PC-3 (cell line): ENCODE measurements around the gene SARNP. TPM values are rescaled to one million over a fixed set of nuclear protein-coding genes. Genes with fewer than 3 reads are reported as not detected.

Experiments
- ATAC-seq: fragments of 200-7000 bp; cut with Tn5 transposase; 2 replicates; pipeline ENCODE4 v1.9.1; 2020; ENCODE audit warnings: mild to moderate bottlenecking, moderate library complexity
- BruUV-seq: library from RNA; stranded (reverse); fragments of 400-500 nt; replicated peaks from 2 replicates; lab custom pipeline; 2021; lab: Mats Ljungman, UMichigan
- CTCF ChIA-PET: fragments of 300-600 bp; sonication (Branson Sonifier 250); formaldehyde crosslinking; loops from one replicate; lab custom pipeline; 2022; ENCODE audit warnings: antibody characterized with exemption; lab: Charles Lee
- POLR2A ChIA-PET: fragments of 300-600 bp; sonication (Branson Sonifier 250); formaldehyde crosslinking; loops from one replicate; lab custom pipeline; 2022; ENCODE audit warnings: antibody characterized with exemption; ENCODE audit not compliant: unreplicated experiment; lab: Charles Lee
- DNase-seq: peaks from one replicate; pipeline ENCODE4 v3.0.0-alpha.2; 2015
- H2AFZ ChIP-seq: fragments of 300-600 bp; sonication (generic); 2 replicates; pipeline ENCODE4 v1.6.0; 2016; ENCODE audit warnings: antibody characterized with exemption, low read length
- H3F3A ChIP-seq: fragments of 300-600 bp; sonication (generic); one replicate; pipeline ENCODE4 v1.6.0; 2017; ENCODE audit warnings: antibody characterized with exemption, low read length, control low read depth, mild to moderate bottlenecking; ENCODE audit not compliant: unreplicated experiment
- H3K27ac ChIP-seq: fragments of 300-600 bp; sonication (generic); 2 replicates; pipeline ENCODE4 v1.5.1; 2016; ENCODE audit warnings: mild to moderate bottlenecking, low read length
- H3K27me3 ChIP-seq: fragments of 300-600 bp; sonication (generic); 2 replicates; pipeline ENCODE4 v1.6.1; 2016; ENCODE audit warnings: low read length, mixed read lengths
- H3K36me3 ChIP-seq: fragments of 300-600 bp; sonication (generic); 2 replicates; pipeline ENCODE4 v1.6.1; 2016; ENCODE audit warnings: low read depth, mixed run types, low read length, mixed read lengths
- H3K4me1 ChIP-seq: fragments of 300-600 bp; sonication (generic); 2 replicates; pipeline ENCODE4 v1.5.1; 2016; ENCODE audit warnings: low read length; ENCODE audit not compliant: insufficient read depth
- H3K4me2 ChIP-seq: fragments of 300-600 bp; sonication (generic); 2 replicates; pipeline ENCODE4 v1.6.0; 2016; ENCODE audit warnings: low read length
- H3K4me3 ChIP-seq: fragments of 300-600 bp; sonication (generic); 2 replicates; pipeline ENCODE4 v1.5.1; 2016; ENCODE audit warnings: mild to moderate bottlenecking, low read length, mixed read lengths
- H3K79me2 ChIP-seq: fragments of 300-600 bp; sonication (generic); 2 replicates; pipeline ENCODE4 v1.6.1; 2017; ENCODE audit warnings: low read length, mixed read lengths
- H3K9ac ChIP-seq: fragments of 300-600 bp; sonication (generic); 2 replicates; pipeline ENCODE4 v1.6.0; 2016; ENCODE audit warnings: mild to moderate bottlenecking, low read length
- H3K9me2 ChIP-seq: fragments of 300-600 bp; sonication (generic); replicated peaks from 2 replicates; pipeline ENCODE4 v1.6.1; 2016; ENCODE audit warnings: mixed run types, low read length, mixed read lengths
- H3K9me3 ChIP-seq: fragments of 300-600 bp; sonication (generic); 2 replicates; pipeline ENCODE4 v1.6.1; 2016; ENCODE audit warnings: low read length, mixed read lengths
- H4K20me1 ChIP-seq: fragments of 300-600 bp; sonication (generic); 2 replicates; pipeline ENCODE4 v1.6.1; 2016; ENCODE audit warnings: low read length, mixed read lengths
- EZH2 ChIP-seq: fragments of 300-600 bp; sonication (generic); IDR thresholded peaks from one replicate; pipeline ENCODE4 v1.6.1; 2017; ENCODE audit warnings: antibody characterized with exemption, mild to moderate bottlenecking, low read length; ENCODE audit not compliant: unreplicated experiment
- EZH2phosphoT487 ChIP-seq: fragments of 300-600 bp; sonication (generic); IDR thresholded peaks from 2 replicates; pipeline ENCODE4 v1.6.1; 2018; ENCODE audit warnings: mild to moderate bottlenecking, antibody characterized with exemption, low read length, borderline replicate concordance
- intact Hi-C: fragments of 100-400 bp; cut with micrococcal nuclease; formaldehyde crosslinking; loops from 2 replicates; pipeline ENCODE4 v1.9.0; 2023
- total RNA-seq: library from RNA; depleted of rRNA; stranded (reverse); fragments of >200 nt; gene quantifications from 2 replicates; pipeline ENCODE4 v1.2.3, GENCODE V29; 2014
- TF ChIP-seq, protein P1 (sequence below): fragments of 300-600 bp; sonication (generic); conservative IDR thresholded peaks from 2 replicates; pipeline ENCODE4 v1.5.1; 2017; ENCODE audit warnings: antibody characterized with exemption, low read depth, mild to moderate bottlenecking, low read length

Gene SARNP
- total RNA-seq, 1 experiment from 2014 or later: 103 TPM

DNA sequence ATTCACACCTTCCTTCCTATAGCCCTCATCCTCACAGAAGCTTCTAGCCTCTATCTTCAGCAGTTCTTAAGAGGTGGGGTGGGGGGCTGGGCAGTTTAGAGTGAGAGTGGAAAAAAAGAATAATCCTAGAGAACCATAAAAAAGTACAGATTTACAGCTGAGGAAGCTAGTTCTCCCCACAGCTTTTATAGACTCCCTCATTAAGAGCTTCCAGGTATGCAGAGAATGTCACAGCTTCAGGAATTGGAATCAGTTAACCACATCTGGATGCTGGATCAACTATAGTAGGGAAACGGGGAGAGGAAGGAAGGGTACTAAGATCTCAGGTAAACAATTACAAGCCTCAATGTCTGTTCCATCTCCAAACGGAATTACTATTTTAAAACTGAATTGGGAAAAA, 62.3 kb downstream of the SARNP start:
- intact Hi-C loops: no loop called here
- Histone ChIP-seq H3K79me2 (no peaks in the 10 kb centered on the region), H3K9me2 (no peaks in the 10 kb centered on the region), H3K27ac (no peak overlapping the region), H3K4me2 (no peak overlapping the region), H3K4me1 (no peaks in the 10 kb centered on the region), H2AFZ (no peak overlapping the region), H4K20me1 (no peaks in the 10 kb centered on the region), H3K4me3 (no peak overlapping the region), H3K9ac (no peak overlapping the region), H3K36me3 (peaks cover 64% of the 10 kb centered on the region), H3F3A (no peaks in the 10 kb centered on the region), H3K9me3 (no peaks in the 10 kb centered on the region), H3K27me3 (no peaks in the 10 kb centered on the region)
- no TSS peak for BruUV-seq
- TF ChIP-seq, protein P1, sequence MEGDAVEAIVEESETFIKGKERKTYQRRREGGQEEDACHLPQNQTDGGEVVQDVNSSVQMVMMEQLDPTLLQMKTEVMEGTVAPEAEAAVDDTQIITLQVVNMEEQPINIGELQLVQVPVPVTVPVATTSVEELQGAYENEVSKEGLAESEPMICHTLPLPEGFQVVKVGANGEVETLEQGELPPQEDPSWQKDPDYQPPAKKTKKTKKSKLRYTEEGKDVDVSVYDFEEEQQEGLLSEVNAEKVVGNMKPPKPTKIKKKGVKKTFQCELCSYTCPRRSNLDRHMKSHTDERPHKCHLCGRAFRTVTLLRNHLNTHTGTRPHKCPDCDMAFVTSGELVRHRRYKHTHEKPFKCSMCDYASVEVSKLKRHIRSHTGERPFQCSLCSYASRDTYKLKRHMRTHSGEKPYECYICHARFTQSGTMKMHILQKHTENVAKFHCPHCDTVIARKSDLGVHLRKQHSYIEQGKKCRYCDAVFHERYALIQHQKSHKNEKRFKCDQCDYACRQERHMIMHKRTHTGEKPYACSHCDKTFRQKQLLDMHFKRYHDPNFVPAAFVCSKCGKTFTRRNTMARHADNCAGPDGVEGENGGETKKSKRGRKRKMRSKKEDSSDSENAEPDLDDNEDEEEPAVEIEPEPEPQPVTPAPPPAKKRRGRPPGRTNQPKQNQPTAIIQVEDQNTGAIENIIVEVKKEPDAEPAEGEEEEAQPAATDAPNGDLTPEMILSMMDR: no peak
- TF ChIP-seq EZH2 (no peak), EZH2phosphoT487 (no peak)
- no peak for DNase-seq
- ATAC-seq: no peak
- CTCF ChIA-PET: no interaction called here
- POLR2A ChIA-PET: no interaction called here

DNA sequence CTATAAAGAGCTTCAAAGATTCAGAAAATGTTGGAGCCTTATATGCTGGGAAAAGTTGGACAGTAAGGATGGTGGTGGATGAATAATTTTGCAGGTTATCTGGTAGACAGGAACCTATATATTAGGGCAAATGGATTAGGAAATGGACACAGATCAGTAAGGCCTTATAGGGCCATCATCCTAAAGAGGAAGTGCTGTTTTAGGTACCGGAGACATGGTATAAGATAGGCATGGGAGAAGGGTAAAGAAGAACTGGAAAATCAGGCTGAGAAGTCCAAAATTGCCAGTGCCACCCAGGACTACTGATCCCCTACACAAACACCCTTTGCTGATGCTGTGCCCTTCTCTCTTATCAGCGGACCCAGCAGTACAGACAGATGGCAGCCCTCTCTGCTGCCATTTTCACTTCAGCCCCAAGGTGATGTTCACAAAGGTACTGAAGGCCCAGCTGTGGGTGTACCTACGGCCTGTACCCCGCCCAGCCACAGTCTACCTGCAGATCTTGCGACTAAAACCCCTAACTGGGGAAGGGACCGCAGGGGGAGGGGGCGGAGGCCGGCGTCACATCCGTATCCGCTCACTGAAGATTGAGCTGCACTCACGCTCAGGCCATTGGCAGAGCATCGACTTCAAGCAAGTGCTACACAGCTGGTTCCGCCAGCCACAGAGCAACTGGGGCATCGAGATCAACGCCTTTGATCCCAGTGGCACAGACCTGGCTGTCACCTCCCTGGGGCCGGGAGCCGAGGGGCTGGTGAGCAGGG, 69.1 kb downstream of the SARNP start:
- ChIA-PET CTCF (no interaction called here), POLR2A (no interaction called here)
- BruUV-seq: no TSS peak
- intact Hi-C loops: no loop called here
- Histone ChIP-seq H3K9ac (no peak overlapping the region), H3K36me3 (peaks cover 19% of the 10 kb centered on the region; the same call in 1 of the 2 replicates), H4K20me1 (no peaks in the 10 kb centered on the region), H3K27ac (no peak overlapping the region), H3K9me3 (no peaks in the 10 kb centered on the region), H3K4me1 (peaks cover 10% of the 10 kb centered on the region; the same call in 1 of the 2 replicates), H3K4me3 (no peak overlapping the region), H3K27me3 (no peaks in the 10 kb centered on the region), H3K4me2 (no peak overlapping the region), H3F3A (no peaks in the 10 kb centered on the region), H3K79me2 (no peaks in the 10 kb centered on the region), H2AFZ (no peak overlapping the region), H3K9me2 (no peaks in the 10 kb centered on the region)
- TF ChIP-seq EZH2: no peak
- TF ChIP-seq, protein P1: no peak
- TF ChIP-seq EZH2phosphoT487: no peak
- ATAC-seq (no peak), DNase-seq (no peak)

DNA sequence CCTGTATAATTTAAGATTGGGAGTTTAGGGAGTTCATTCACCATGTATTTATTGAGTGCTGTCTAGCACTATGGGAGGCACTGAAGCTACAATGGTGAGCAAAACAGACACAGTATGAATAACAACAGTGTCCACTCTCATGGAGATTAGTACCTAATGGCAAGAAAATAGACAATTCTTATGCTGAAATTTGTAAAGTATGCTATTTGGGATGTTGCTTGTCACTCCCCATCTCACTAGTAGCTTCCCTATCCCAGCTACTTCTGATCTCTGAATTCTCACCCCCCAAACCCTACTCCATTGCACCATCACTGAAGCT, 70.7 kb downstream of the SARNP start:
- POLR2A ChIA-PET: no interaction called here
- no peak overlapping the region for H3K4me3 ChIP-seq
- no TSS peak for BruUV-seq

More for the DNA sequence above, 70.7 kb downstream of the SARNP start:
- H3K79me2 ChIP-seq: no peaks in the 10 kb centered on the region
- H3K4me1 ChIP-seq: peaks cover 13% of the 10 kb centered on the region; the same call in 1 of the 2 replicates
- H3K9me3 ChIP-seq: no peaks in the 10 kb centered on the region
- DNase-seq (no peak), ATAC-seq (no peak)
- H3K4me2 ChIP-seq: no peak overlapping the region
- CTCF ChIA-PET: no interaction called here
- H3K27ac ChIP-seq: no peak overlapping the region
- no peak for TF ChIP-seq EZH2
- TF ChIP-seq EZH2phosphoT487: no peak
- TF ChIP-seq, protein P1: no peak
- H3K9me2 ChIP-seq: no peaks in the 10 kb centered on the region
- no peaks in the 10 kb centered on the region for H3K27me3 ChIP-seq
- H4K20me1 ChIP-seq: no peaks in the 10 kb centered on the region
- intact Hi-C loops: no loop called here
- H3K36me3 ChIP-seq: peaks cover 8% of the 10 kb centered on the region; the same call in 1 of the 2 replicates
- no peaks in the 10 kb centered on the region for H3F3A ChIP-seq
- no peak overlapping the region for H2AFZ ChIP-seq
- no peak overlapping the region for H3K9ac ChIP-seq
